Panc1 (cell line): ENCODE results near the gene TSPAN14. TPM values are rescaled to one million over a fixed set of nuclear protein-coding genes. Genes with fewer than 3 reads are reported as not detected.

ENCODE experiments used
- ATAC-seq: fragments of 200-7000 bp; cut with Tn5 transposase; 2 replicates; pipeline ENCODE4 v1.9.1; 2020; ENCODE audit warnings: mild to moderate bottlenecking, moderate library complexity
- BruUV-seq: library from RNA; stranded (reverse); fragments of 400-500 nt; replicated peaks from 2 replicates; lab custom pipeline; 2021; lab: Mats Ljungman, UMichigan
- CTCF ChIA-PET: fragments of 300-600 bp; sonication (Branson Sonifier 250); formaldehyde crosslinking; loops from one replicate; lab custom pipeline; 2022; ENCODE audit warnings: antibody characterized with exemption; lab: Charles Lee
- POLR2A ChIA-PET: fragments of 300-600 bp; sonication (Branson Sonifier 250); formaldehyde crosslinking; loops from one replicate; lab custom pipeline; 2022; ENCODE audit warnings: antibody characterized with exemption; lab: Charles Lee
- DNase-seq: peaks from one replicate; pipeline ENCODE4 v3.0.0-alpha.2; 2010; ENCODE audit warnings: low read depth, low spot score
- H3K27ac ChIP-seq: 2 replicates; pipeline ENCODE4 v1.5.1; 2011; ENCODE audit warnings: mild to moderate bottlenecking, low read length, inconsistent platforms
- H3K27me3 ChIP-seq: fragments of 200-500 bp; sonication (Bioruptor generic); 2 replicates; pipeline ENCODE4 v1.6.0; 2014; ENCODE audit warnings: low read length, inconsistent platforms; ENCODE audit not compliant: control insufficient read depth, insufficient read depth
- H3K36me3 ChIP-seq: fragments of 200-500 bp; sonication (Bioruptor generic); 2 replicates; pipeline ENCODE4 v1.5.1; 2014; ENCODE audit warnings: inconsistent platforms, mild to moderate bottlenecking, low read length, moderate library complexity; ENCODE audit not compliant: control insufficient read depth, insufficient read depth
- H3K4me1 ChIP-seq: 2 replicates; pipeline ENCODE4 v1.5.1; 2011; ENCODE audit warnings: inconsistent platforms, mild to moderate bottlenecking, low read length, moderate library complexity; ENCODE audit not compliant: control insufficient read depth, insufficient read depth
- H3K4me3 ChIP-seq, 2 experiments: 2 replicates each; pipeline ENCODE4 v1.5.1; 2011 to 2012; ENCODE audit warnings: low read depth in 2 of 2, low read length in 2 of 2, mild to moderate bottlenecking in 2 of 2, inconsistent platforms in 1 of 2, moderate library complexity in 1 of 2
- H3K9me3 ChIP-seq: fragments of 200-500 bp; sonication (Bioruptor generic); 2 replicates; pipeline ENCODE4 v1.5.1; 2014; ENCODE audit warnings: low read depth, mild to moderate bottlenecking, inconsistent platforms, low read length, moderate library complexity; ENCODE audit not compliant: control insufficient read depth, insufficient read depth
- CTCF ChIP-seq: fragments of 450-650 bp; IDR thresholded peaks from 2 replicates; pipeline ENCODE4 v1.5.1; 2017; ENCODE audit warnings: mild to moderate bottlenecking
- POLR2AphosphoS5 ChIP-seq: IDR thresholded peaks from 2 replicates; pipeline ENCODE4 v1.6.1; 2012; ENCODE audit warnings: mild to moderate bottlenecking, low read depth, low read length, moderate library complexity
- REST ChIP-seq, 2 experiments: IDR thresholded peaks; 2 replicates each; pipeline ENCODE4 v1.6.1; 2011 to 2012; ENCODE audit warnings: low read depth in 2 of 2, control low read depth in 1 of 2, low read length in 1 of 2, mild to moderate bottlenecking in 1 of 2, moderate library complexity in 1 of 2; ENCODE audit not compliant: insufficient read depth in 1 of 2
- SIN3A ChIP-seq: IDR thresholded peaks from 2 replicates; pipeline ENCODE4 v1.6.1; 2012; ENCODE audit warnings: low read depth, mild to moderate bottlenecking, low read length, moderate library complexity, borderline replicate concordance; ENCODE audit not compliant: insufficient read depth
- TCF7L2 ChIP-seq: IDR thresholded peaks from 2 replicates; pipeline ENCODE4 v1.6.1; 2011; ENCODE audit warnings: mild to moderate bottlenecking, low read depth, low read length, inconsistent platforms
- in situ Hi-C: cut with HindIII; loops from 2 replicates; pipeline ENCODE4 v1.10.0; 2016; ENCODE audit warnings: low sequenced_read_pairs, low pct_unique_long_range_greater_than_20kb
- intact Hi-C: fragments of 100-400 bp; cut with micrococcal nuclease; formaldehyde crosslinking; loops from one replicate; pipeline ENCODE4 v1.10.0; 2022; ENCODE audit not compliant: unreplicated experiment
- total RNA-seq: library from RNA; stranded (reverse); gene quantifications from one replicate; pipeline ENCODE4 v1.2.1, GENCODE V29; 2021; ENCODE audit not compliant: unreplicated experiment

The TSPAN14 gene
- total RNA-seq, 1 experiment from 2014 or later = 39.0 TPM

GRCh38 chr10:80502621-80503583 is 48.8 kb downstream of the TSPAN14 start:
- no peak overlapping the region for H3K4me3 ChIP-seq
- POLR2A ChIA-PET = interaction anchor here (0.6 kb wide), 1 partner anchor 47 kb away, joined by 4 read pairs; no protein-coding TSS in a partner anchor
- in situ Hi-C loops = no loop called here

More at GRCh38 chr10:80502621-80503583, 48.8 kb downstream of the TSPAN14 start:
- ATAC-seq = no peak
- no peak for TF ChIP-seq POLR2AphosphoS5
- TF ChIP-seq REST (IDR thresholded peaks at IDR 0.05; ENCODE audit: insufficient read depth in 1 of 2, low read depth in 2 of 2, low read length in 1 of 2) = no peak
- no peak for TF ChIP-seq CTCF
- no peak for TF ChIP-seq TCF7L2
- no peak for TF ChIP-seq SIN3A
- CTCF ChIA-PET = interaction anchor here (0.7 to 1.2 kb wide), 3 partner anchors 32 to 227 kb away, joined by 3 to 6 read pairs (median 3); no protein-coding TSS in a partner anchor
- BruUV-seq = no TSS peak
- DNase-seq = no peak
- H3K27ac ChIP-seq = no peak overlapping the region
- intact Hi-C loops = no loop called here
- no peaks in the 10 kb centered on the region for H3K9me3 ChIP-seq
- no peaks in the 10 kb centered on the region for H3K27me3 ChIP-seq
- no peaks in the 10 kb centered on the region for H3K36me3 ChIP-seq
- H3K4me1 ChIP-seq = peaks cover 21% of the 10 kb centered on the region
